A549 (cell line): ENCODE results near the gene COL4A6. TPM values are rescaled to one million over a fixed set of nuclear protein-coding genes. Genes with fewer than 3 reads are reported as not detected.

Experiments used
- ATAC-seq, 2 experiments: fragments of 200-7000 bp in 1 of 2; fragments of >200 bp in 1 of 2; cut with Nextera tagmentation in 1 of 2; cut with Tn5 transposase in 1 of 2; 3 replicates each; pipeline versions ENCODE4 v1.8.0 to v1.9.1; 2018 to 2020; ENCODE audit warnings: mild to moderate bottlenecking in 1 of 2, moderate library complexity in 1 of 2
- CTCF ChIA-PET: fragments of 300-600 bp; sonication (Branson Sonifier 250); formaldehyde crosslinking; extraction: SDS; loops from one replicate; lab custom pipeline; 2021; ENCODE audit warnings: antibody characterized with exemption, inconsistent platforms; lab: Yijun Ruan, JAX
- POLR2A ChIA-PET: fragments of 350-600 bp; formaldehyde crosslinking; extraction: SDS; loops from one replicate; lab custom pipeline; 2021; ENCODE audit warnings: antibody characterized with exemption, inconsistent platforms; lab: Yijun Ruan, JAX
- DNase-seq, 2 experiments: peaks; one replicate each; pipeline versions ENCODE4 v3.0.0 to v3.0.0-alpha.2; 2011 to 2016; ENCODE audit warnings: low read depth in 1 of 2, low spot score in 1 of 2
- FAIRE-seq: peaks from 2 replicates; lab custom pipeline; 2011; peaks lifted over from hg19 to GRCh38; lab: Jason Lieb, UNC
- H3K27ac ChIP-seq, 2 experiments: fragments of >200 bp; sonication (Bioruptor Twin); formaldehyde crosslinking; 3 replicates each; pipeline ENCODE4 v1.5.1; 2016 to 2017
- H3K4me1 ChIP-seq: fragments of >200 bp; sonication (Bioruptor Twin); formaldehyde crosslinking; 3 replicates; pipeline ENCODE4 v1.6.1; 2016
- H3K4me2 ChIP-seq: fragments of >200 bp; sonication (Bioruptor Twin); formaldehyde crosslinking; 3 replicates; pipeline ENCODE4 v1.6.1; 2016
- H3K4me3 ChIP-seq: fragments of >200 bp; sonication (Bioruptor Twin); formaldehyde crosslinking; 3 replicates; pipeline ENCODE4 v1.5.1; 2016
- H3K9me3 ChIP-seq: fragments of >200 bp; sonication (Bioruptor Twin); formaldehyde crosslinking; 3 replicates; pipeline ENCODE4 v1.6.1; 2016
- BCL3 ChIP-seq: fragments of >200 bp; sonication (Bioruptor Twin); formaldehyde crosslinking; IDR thresholded peaks from 3 replicates; pipeline ENCODE4 v1.6.1; 2016
- CHD2 ChIP-seq: fragments of 150-350 bp; IDR thresholded peaks from 2 replicates; pipeline ENCODE4 v1.6.1; 2014; ENCODE audit warnings: low read length; ENCODE audit not compliant: partially characterized antibody
- CHD4 ChIP-seq: fragments of 200-600 bp; sonication (generic); IDR thresholded peaks from 2 replicates; pipeline ENCODE4 v1.6.1; 2016; ENCODE audit warnings: antibody characterized with exemption, mild to moderate bottlenecking, borderline replicate concordance
- CTCF ChIP-seq: fragments of >200 bp; sonication (Bioruptor Twin); formaldehyde crosslinking; IDR thresholded peaks from 3 replicates; pipeline ENCODE4 v1.5.1; 2016
- EHMT2 ChIP-seq: fragments of 200-600 bp; sonication (generic); IDR thresholded peaks from 2 replicates; pipeline ENCODE4 v1.6.1; 2016; ENCODE audit warnings: antibody characterized with exemption, low read depth, mild to moderate bottlenecking, moderate library complexity
- ELK1 ChIP-seq: fragments of 150-350 bp; IDR thresholded peaks from 2 replicates; pipeline ENCODE4 v1.6.1; 2014; ENCODE audit warnings: low read depth, mild to moderate bottlenecking, low read length
- EP300 ChIP-seq, 2 experiments: fragments of >200 bp; sonication (Bioruptor Twin); formaldehyde crosslinking; IDR thresholded peaks; 2 replicates in 1 of 2; 3 replicates in 1 of 2; pipeline ENCODE4 v1.6.1; 2016 to 2017
- ESRRA ChIP-seq: fragments of 150-350 bp; IDR thresholded peaks from 2 replicates; pipeline ENCODE4 v1.6.1; 2014; ENCODE audit warnings: mild to moderate bottlenecking, low read length, borderline replicate concordance
- GATA3 ChIP-seq: IDR thresholded peaks from 2 replicates; pipeline ENCODE4 v1.6.1; 2012; ENCODE audit warnings: borderline replicate concordance
- HMGXB4 ChIP-seq: fragments of 250-450 bp; sonication (Bioruptor Pico); IDR thresholded peaks from 2 replicates; pipeline ENCODE4 v1.5.0; 2021; ENCODE audit warnings: mild to moderate bottlenecking, moderate library complexity, borderline replicate concordance
- JUN ChIP-seq, 2 experiments: fragments of >200 bp; sonication (Bioruptor Twin); formaldehyde crosslinking; IDR thresholded peaks; 2 replicates in 1 of 2; 3 replicates in 1 of 2; pipeline ENCODE4 v1.6.1; 2016 to 2017
- KDM5A ChIP-seq: fragments of 200-600 bp; sonication (generic); IDR thresholded peaks from 2 replicates; pipeline ENCODE4 v1.6.1; 2016; ENCODE audit warnings: antibody characterized with exemption, mild to moderate bottlenecking
- MAFK ChIP-seq: fragments of 450-650 bp; IDR thresholded peaks from 2 replicates; pipeline ENCODE4 v1.6.1; 2014; ENCODE audit not compliant: partially characterized antibody
- MAZ ChIP-seq: fragments of 150-350 bp; IDR thresholded peaks from 2 replicates; pipeline ENCODE4 v1.6.1; 2014; ENCODE audit warnings: antibody characterized with exemption, low read depth, low read length, borderline replicate concordance
- NPAS2 ChIP-seq: fragments of 250-450 bp; sonication (Bioruptor Pico); IDR thresholded peaks from 2 replicates; pipeline ENCODE4 v1.8.0; 2022; ENCODE audit warnings: mild to moderate bottlenecking, moderate library complexity, borderline replicate concordance
- PHF8 ChIP-seq: fragments of 200-600 bp; sonication (generic); IDR thresholded peaks from 2 replicates; pipeline ENCODE4 v1.6.1; 2016; ENCODE audit warnings: low read depth, mild to moderate bottlenecking, antibody characterized with exemption, moderate library complexity, borderline replicate concordance
- POLR2A ChIP-seq: IDR thresholded peaks from 2 replicates; pipeline ENCODE4 v1.6.1; 2012; ENCODE audit warnings: mild to moderate bottlenecking, low read length
- RAD21 ChIP-seq, 2 experiments: fragments of >200 bp in 1 of 2; sonication (Bioruptor Twin) in 1 of 2; formaldehyde crosslinking in 1 of 2; IDR thresholded peaks in 1 of 2; conservative IDR thresholded peaks in 1 of 2; 2 replicates in 1 of 2; 3 replicates in 1 of 2; pipeline ENCODE4 v1.6.1; 2012 to 2018; ENCODE audit warnings: inconsistent platforms in 1 of 2
- USF2 ChIP-seq: fragments of 450-650 bp; IDR thresholded peaks from 2 replicates; pipeline ENCODE4 v1.6.1; 2014; ENCODE audit warnings: antibody characterized with exemption
- ZC3H11A ChIP-seq: fragments of 450-650 bp; IDR thresholded peaks from 2 replicates; pipeline ENCODE4 v1.6.1; 2014; ENCODE audit warnings: antibody characterized with exemption, mild to moderate bottlenecking
- ZFP36 ChIP-seq: fragments of 450-650 bp; IDR thresholded peaks from 2 replicates; pipeline ENCODE4 v1.6.1; 2014; ENCODE audit warnings: borderline replicate concordance; ENCODE audit not compliant: partially characterized antibody
- ZNF302 ChIP-seq: fragments of 250-450 bp; sonication (Bioruptor Pico); IDR thresholded peaks from 2 replicates; pipeline ENCODE4 v1.9.0; 2021; ENCODE audit warnings: inconsistent platforms, mild to moderate bottlenecking, moderate library complexity
- WGBS: methylation state at CpG from one replicate; pipeline ENCODE4 v1.1.6; 2017; ENCODE audit errors: missing lambda C conversion rate; 5-methylcytosine and 5-hydroxymethylcytosine counted together
- polyA plus RNA-seq, 4 experiments: library from polyadenylated mRNA; depleted of rRNA in 3 of 4; stranded (reverse); fragments of >200 nt; fragmentation: RNase III in 1 of 4; extraction: RNeasy Plus Mini Kit Qiagen cat#74134 plus additional on column Dnase treatment in 1 of 4; gene quantifications; 2 replicates in 3 of 4; 3 replicates in 1 of 4; pipeline ENCODE4 v1.2.3, GENCODE V29; 2011 to 2017

COL4A6 gene
- polyA plus RNA-seq, 2 of the 4 experiments (the other 2 are of a cell fraction) = 13.0 to 19.8 TPM

- ChIA-PET CTCF (interaction anchor here (0.6 to 4.5 kb wide), 20 partner anchors 9 to 421 kb away, joined by 3 to 41 read pairs (median 8); partner anchors contain the start of genes COL4A5 and COL4A6), POLR2A (no interaction called here)
- Histone ChIP-seq H3K4me2 (no peak overlapping the region), H3K27ac (no peak overlapping the region; a peak in 1 of 6 replicates), H3K4me3 (no peak overlapping the region), H3K4me1 (peaks cover 9% of the 10 kb centered on the region; the same call in 2 of the 3 replicates), H3K9me3 (no peaks in the 10 kb centered on the region)
- WGBS = 83% methylated on average over 5 of the region's 5 CpGs
- FAIRE-seq = no peak
- ATAC-seq = no peak
- no peak for DNase-seq
- TF ChIP-seq GATA3 (no peak), EHMT2 (no peak), NPAS2 (CRISPR knock-in tag) (no peak)
- TF ChIP-seq, all 56 proteins: peak for 0
Measured at GRCh38 chrX:108223585-108223984, 214.6 kb downstream of the COL4A6 start.

GRCh38 chrX:108221301-108221864 is 216.8 kb downstream of the COL4A6 start:
- 82% methylated on average over 7 of the region's 7 CpGs for WGBS
- no peak for DNase-seq
- Histone ChIP-seq H3K27ac (no peak overlapping the region), H3K9me3 (no peaks in the 10 kb centered on the region), H3K4me1 (peaks cover 9% of the 10 kb centered on the region; the same call in 2 of the 3 replicates), H3K4me2 (no peak overlapping the region), H3K4me3 (no peak overlapping the region)
- POLR2A ChIA-PET = no interaction called here
- CTCF ChIA-PET = interaction anchor here (0.7 kb wide), 1 partner anchor 1220 kb away, joined by 3 read pairs; no protein-coding TSS in a partner anchor
- FAIRE-seq = no peak
- TF ChIP-seq KDM5A (no peak), GATA3 (no peak), ZNF302 (no peak), ESRRA (no peak), POLR2A (no peak), USF2 (no peak), MAZ (no peak), HMGXB4 (CRISPR knock-in tag) (no peak), CTCF (no peak), ELK1 (no peak), CHD4 (no peak), RAD21 (conservative IDR thresholded peaks at IDR 0.05 in 1 of 2, IDR thresholded peaks at IDR 0.05 in 1 of 2) (no peak), ZFP36 (no peak), EHMT2 (no peak)
- no peak for ATAC-seq

- POLR2A ChIA-PET = no interaction called here
- no peak for DNase-seq
- H3K4me3 ChIP-seq = no peak overlapping the region
- CTCF ChIA-PET = no interaction called here
- WGBS = 69% methylated on average over 5 of the region's 5 CpGs
- H3K27ac ChIP-seq = no peak overlapping the region
- H3K9me3 ChIP-seq = no peaks in the 10 kb centered on the region
- ATAC-seq = no peak
- FAIRE-seq = peak; percentile 63
- peaks cover 6% of the 10 kb centered on the region; the same call in 2 of the 3 replicates for H3K4me1 ChIP-seq
- H3K4me2 ChIP-seq = no peak overlapping the region
- TF ChIP-seq EHMT2 (no peak), CTCF (no peak), JUN (IDR thresholded peaks at IDR 0.05) (no peak), CHD2 (no peak), MAZ (no peak), MAFK (no peak), ZC3H11A (no peak), ESRRA (no peak), PHF8 (no peak), BCL3 (no peak), EP300 (IDR thresholded peaks at IDR 0.05) (no peak)
Measured at GRCh38 chrX:108219949-108220601, 218.1 kb downstream of the COL4A6 start.
